SU-DHL-6 (cell line): ENCODE results near the gene PI4KA.
"Not testable (repeated sequence)": the region's sequence is repeated elsewhere in the genome, so short reads cannot be mapped to it uniquely, and the experiment has no call there.

Source experiments
- H2AFZ ChIP-seq: fragments of 200-600 bp; sonication (generic); 2 replicates; pipeline ENCODE4 v1.6.1; 2014; ENCODE audit warnings: low read depth, mild to moderate bottlenecking, moderate library complexity, mixed read lengths, antibody characterized with exemption, low read length; ENCODE audit not compliant: severe bottlenecking
- H3F3A ChIP-seq: fragments of 200-600 bp; shearing (Covaris generic); 2 replicates; pipeline ENCODE4 v1.6.0; 2016; ENCODE audit warnings: antibody characterized with exemption, mild to moderate bottlenecking; ENCODE audit not compliant: insufficient read depth
- H3K27ac ChIP-seq: fragments of 200-600 bp; sonication (generic); 2 replicates; pipeline ENCODE4 v1.5.1; 2016; ENCODE audit warnings: low read depth, mild to moderate bottlenecking, low read length, moderate library complexity, mixed read lengths
- H3K27me3 ChIP-seq: fragments of 200-600 bp; sonication (generic), shearing (Covaris generic); 2 replicates; pipeline ENCODE4 v1.6.0; 2014; ENCODE audit warnings: mild to moderate bottlenecking, low read length
- H3K36me3 ChIP-seq: fragments of 200-600 bp; sonication (generic); 2 replicates; pipeline ENCODE4 v1.6.1; 2014; ENCODE audit warnings: mild to moderate bottlenecking, low read length, mixed read lengths
- H3K4me2 ChIP-seq: fragments of 300-600, 200-600 bp; shearing (Covaris generic), sonication (generic); 2 replicates; pipeline ENCODE4 v1.6.0; 2014; ENCODE audit warnings: low read length, low read depth, mild to moderate bottlenecking; ENCODE audit not compliant: poor library complexity, severe bottlenecking
- H3K4me3 ChIP-seq: fragments of 200-600 bp; sonication (generic); 2 replicates; pipeline ENCODE4 v1.5.1; 2014; ENCODE audit warnings: antibody characterized with exemption, low read length, mild to moderate bottlenecking, mixed read lengths; ENCODE audit not compliant: insufficient read depth, poor library complexity, severe bottlenecking
- H3K79me2 ChIP-seq: fragments of 200-600 bp; sonication (generic); 2 replicates; pipeline ENCODE4 v1.6.1; 2014; ENCODE audit warnings: mild to moderate bottlenecking, low read length, moderate library complexity; ENCODE audit not compliant: insufficient read depth
- H3K9ac ChIP-seq: fragments of 200-600 bp; sonication (generic); 2 replicates; pipeline ENCODE4 v1.7.0; 2014; ENCODE audit warnings: mild to moderate bottlenecking, low read length
- H3K9me2 ChIP-seq: fragments of 200-600 bp; sonication (generic); replicated peaks from 2 replicates; pipeline ENCODE4 v1.6.1; 2014; ENCODE audit warnings: low read length; ENCODE audit not compliant: insufficient read depth
- H3K9me3 ChIP-seq: fragments of 200-600 bp; sonication (generic); 2 replicates; pipeline ENCODE4 v1.6.1; 2014; ENCODE audit warnings: low read length, mixed read lengths; ENCODE audit not compliant: insufficient read depth
- H4K20me1 ChIP-seq: fragments of 200-600 bp; sonication (generic); 2 replicates; pipeline ENCODE4 v1.6.1; 2014; ENCODE audit warnings: low read depth, mild to moderate bottlenecking, antibody characterized with exemption, low read length, moderate library complexity, mixed read lengths
- CTCF ChIP-seq: fragments of 200-600 bp; sonication (generic); IDR thresholded peaks from one replicate; pipeline ENCODE4 v1.5.1; 2017; ENCODE audit warnings: antibody characterized with exemption, mild to moderate bottlenecking, low read length, moderate library complexity; ENCODE audit not compliant: insufficient read depth, poor library complexity, severe bottlenecking
- EZH2phosphoT487 ChIP-seq: fragments of 200-600 bp; sonication (generic), shearing (Covaris generic); conservative IDR thresholded peaks from 2 replicates; pipeline ENCODE4 v1.6.1; 2018; ENCODE audit warnings: mild to moderate bottlenecking, antibody characterized with exemption, low read length, moderate library complexity, mixed read lengths

Gene PI4KA

GRCh38 chr22:20839837-20840645 lies 18.6 kb downstream of the PI4KA start:
- H2AFZ ChIP-seq = no peak overlapping the region
- H3K27me3 ChIP-seq = no peaks in the 10 kb centered on the region
- peaks cover 44% of the 10 kb centered on the region for H3K79me2 ChIP-seq
- H3K36me3 ChIP-seq = no peaks in the 10 kb centered on the region
- H3F3A ChIP-seq = no peaks in the 10 kb centered on the region
- no peak overlapping the region for H3K4me2 ChIP-seq
- H3K27ac ChIP-seq = no peak overlapping the region
- no peak overlapping the region for H3K9ac ChIP-seq
- H3K9me2 ChIP-seq = no peaks in the 10 kb centered on the region
- TF ChIP-seq EZH2phosphoT487 = no peak
- TF ChIP-seq CTCF = no peak
- no peaks in the 10 kb centered on the region for H4K20me1 ChIP-seq
- H3K4me3 ChIP-seq = no peak overlapping the region
- no peaks in the 10 kb centered on the region for H3K9me3 ChIP-seq

DNA sequence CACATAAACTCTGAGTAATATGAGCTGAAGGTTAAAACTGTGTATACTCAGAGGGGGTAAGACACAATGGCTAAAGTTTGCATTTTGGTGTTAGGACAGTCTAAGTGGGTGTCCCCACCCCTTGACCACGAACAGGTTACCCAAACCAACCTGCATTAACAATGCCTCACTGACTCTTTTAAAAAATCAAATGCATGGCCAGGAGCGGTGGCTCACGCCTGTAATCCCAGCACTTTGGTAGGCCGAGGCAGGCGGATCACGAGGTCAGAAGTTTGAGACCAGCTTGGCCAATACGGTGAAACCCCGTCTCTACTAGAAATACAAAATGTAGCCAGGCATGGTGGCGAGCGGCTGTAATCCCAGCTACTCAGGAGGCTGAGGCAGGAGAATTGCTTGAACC lies 19.3 kb downstream of the PI4KA start:
- H3K27me3 ChIP-seq, H3K4me2 ChIP-seq, H3K27ac ChIP-seq, H3F3A ChIP-seq, H3K36me3 ChIP-seq, H3K4me3 ChIP-seq, H3K9me3 ChIP-seq, H3K9me2 ChIP-seq, H4K20me1 ChIP-seq, H2AFZ ChIP-seq, H3K9ac ChIP-seq: not testable (repeated sequence)
- peaks cover 37% of the 10 kb centered on the region for H3K79me2 ChIP-seq

DNA sequence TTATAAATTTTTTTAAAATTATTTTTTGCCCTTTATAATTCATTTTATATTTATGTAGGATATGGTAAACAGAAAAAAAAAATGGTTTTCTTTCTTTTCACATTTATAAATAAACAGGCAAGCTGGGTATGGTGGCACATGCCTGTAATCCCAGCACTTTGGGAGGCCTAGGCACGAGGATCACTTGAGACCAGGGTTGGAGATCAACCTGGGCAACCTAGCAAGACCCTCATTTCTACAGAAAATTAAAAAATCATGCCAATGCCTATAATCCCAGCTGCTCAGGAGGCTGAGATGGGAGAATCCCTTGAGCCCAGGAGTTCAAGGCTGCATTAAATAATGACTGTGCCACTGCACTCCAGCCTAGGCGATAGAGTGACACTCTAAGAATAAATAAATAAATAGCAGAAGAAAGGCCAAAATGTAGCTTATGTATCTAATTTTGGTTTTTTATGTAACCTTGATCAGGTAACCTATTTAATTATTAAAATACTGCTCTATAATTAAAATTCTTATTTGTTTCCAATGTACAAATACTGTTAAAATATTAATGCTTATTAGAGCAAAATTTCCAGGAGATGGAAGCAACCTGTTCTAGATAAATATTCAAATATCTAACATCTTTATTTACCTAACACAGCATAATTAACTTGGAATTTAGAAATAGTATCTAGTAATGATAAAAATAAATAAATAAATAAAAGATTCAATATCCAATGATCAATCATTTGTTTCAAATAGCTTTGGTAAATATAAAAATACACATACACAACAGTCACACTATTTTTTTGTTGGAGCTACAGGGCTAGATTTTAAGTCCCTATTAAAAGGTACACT lies 21.4 kb downstream of the PI4KA start:
- Histone ChIP-seq H4K20me1 (no peaks in the 10 kb centered on the region), H3K9me2 (no peaks in the 10 kb centered on the region), H3K27ac (no peak overlapping the region), H3F3A (no peaks in the 10 kb centered on the region), H3K27me3 (no peaks in the 10 kb centered on the region), H2AFZ (no peak overlapping the region), H3K9me3 (no peaks in the 10 kb centered on the region), H3K4me2 (no peak overlapping the region), H3K79me2 (peaks cover 23% of the 10 kb centered on the region), H3K4me3 (no peak overlapping the region), H3K36me3 (no peaks in the 10 kb centered on the region), H3K9ac (no peak overlapping the region)
- TF ChIP-seq EZH2phosphoT487 = no peak

DNA sequence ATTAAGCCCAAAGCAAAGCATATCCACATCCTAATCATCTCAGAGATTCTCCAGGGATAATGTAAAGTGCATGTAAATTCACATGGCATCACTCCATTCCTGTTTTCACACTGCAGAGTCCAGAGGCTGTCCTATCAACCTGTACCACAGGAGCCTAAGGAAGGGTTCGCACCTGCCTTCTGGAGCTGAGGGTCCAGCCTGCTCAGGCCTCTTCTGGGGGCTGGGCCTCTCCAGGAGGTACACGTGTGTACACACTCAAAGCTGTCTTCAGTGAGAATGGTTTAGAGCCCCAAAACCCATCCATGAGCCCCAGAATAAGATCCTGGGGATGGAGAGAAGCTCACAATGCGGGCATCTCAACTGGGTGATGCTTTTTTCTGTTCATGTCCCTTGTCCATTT lies 23.9 kb downstream of the PI4KA start:
- H3K9me2 ChIP-seq = no peaks in the 10 kb centered on the region

More for the DNA sequence above, 23.9 kb downstream of the PI4KA start:
- Histone ChIP-seq H3K79me2 (peaks cover 11% of the 10 kb centered on the region), H3K36me3 (no peaks in the 10 kb centered on the region), H3F3A (no peaks in the 10 kb centered on the region), H3K4me3 (no peak overlapping the region), H3K27me3 (no peaks in the 10 kb centered on the region), H3K4me2 (no peak overlapping the region), H4K20me1 (no peaks in the 10 kb centered on the region), H3K27ac (no peak overlapping the region), H3K9me3 (no peaks in the 10 kb centered on the region), H2AFZ (no peak overlapping the region), H3K9ac (no peak overlapping the region)
- TF ChIP-seq EZH2phosphoT487 (no peak), CTCF (no peak)
